HG03159 (cell line): ENCODE results near the gene VCAM1.
"Not testable (repeated sequence)": the region's sequence is repeated elsewhere in the genome, so short reads cannot be mapped to it uniquely, and the experiment has no call there.

Experiments used
- ATAC-seq: cut with Tn5 transposase; IDR thresholded peaks from one replicate; pipeline ENCODE4 v1.9.1; 2021; ENCODE audit warnings: mild to moderate bottlenecking, moderate library complexity; ENCODE audit not compliant: unreplicated experiment

VCAM1 gene

DNA sequence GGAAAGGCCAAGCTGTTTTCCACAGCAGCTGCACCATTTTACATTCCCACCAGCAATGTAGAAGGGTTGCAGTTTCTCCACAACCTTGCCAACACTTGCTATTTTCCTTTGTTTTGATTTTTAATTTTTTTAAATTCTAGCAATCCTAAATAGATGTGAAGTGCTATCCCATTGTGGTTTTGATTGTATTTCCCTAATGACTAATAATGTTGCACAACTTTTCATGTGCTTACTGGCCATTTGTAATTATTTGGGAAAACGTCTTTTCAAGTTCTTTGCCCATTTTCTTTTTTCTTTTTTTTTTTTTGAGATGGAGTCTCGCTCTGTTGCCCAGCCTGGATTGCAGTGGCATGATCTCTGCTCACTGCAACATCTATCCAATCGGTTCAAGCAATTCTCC, 53.9 kb downstream of the VCAM1 start:
- no peak for ATAC-seq

DNA sequence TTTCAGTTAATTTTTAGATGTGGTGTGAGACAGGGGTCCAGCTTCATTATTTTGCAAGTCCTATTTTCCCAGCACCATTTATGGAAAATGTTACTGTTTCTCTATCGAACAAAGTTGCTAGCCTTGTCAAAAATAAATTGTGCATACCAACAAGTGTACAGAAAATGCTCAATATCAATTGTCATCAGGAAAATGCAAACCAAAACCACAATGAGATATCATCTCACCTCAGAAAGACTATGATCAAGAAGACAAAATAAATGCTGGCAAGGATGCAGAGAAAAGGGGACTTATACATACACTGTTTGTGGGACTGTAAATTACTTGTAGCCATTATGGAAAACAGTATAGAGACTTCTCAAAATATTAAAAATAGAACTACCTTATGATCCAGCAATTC, 54.8 kb downstream of the VCAM1 start:
- ATAC-seq = no peak

DNA sequence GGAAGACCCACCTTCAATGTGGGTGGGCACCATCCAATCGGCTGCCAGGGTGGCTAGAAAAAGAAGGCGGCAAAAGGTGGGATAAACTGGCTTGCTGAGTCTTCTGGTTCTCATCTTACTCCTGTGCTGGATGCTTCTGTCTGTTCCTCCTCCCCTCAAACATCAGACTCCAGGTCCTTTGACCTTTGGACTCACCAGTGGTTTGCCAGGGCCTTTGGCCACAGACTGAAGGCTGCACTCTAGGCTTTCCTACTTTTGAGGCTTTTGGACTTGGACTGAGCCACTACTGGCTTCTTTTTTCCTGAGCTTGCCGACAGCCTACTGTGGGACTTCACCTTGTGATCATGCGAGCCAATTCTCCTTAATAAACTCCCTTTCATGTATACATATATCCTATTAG, 55.9 kb downstream of the VCAM1 start:
- ATAC-seq = no peak

DNA sequence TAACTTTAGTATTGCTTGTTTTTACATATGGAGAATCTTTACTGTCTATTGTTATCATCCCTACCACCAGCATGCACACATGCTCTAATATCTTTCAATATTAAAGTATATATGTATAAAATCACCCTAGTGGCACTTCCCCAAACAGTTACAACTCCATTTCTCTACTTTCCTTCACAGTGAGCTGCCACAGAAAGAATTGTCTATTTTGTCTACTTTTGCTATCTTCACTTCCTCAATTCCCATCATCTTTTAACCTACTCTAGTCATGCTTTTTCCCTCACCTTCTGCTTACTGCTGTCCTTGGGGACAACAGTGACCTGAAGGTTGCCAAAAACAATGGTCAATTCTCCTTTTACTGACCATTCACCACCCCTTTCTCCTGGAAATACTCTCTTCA, 59.2 kb downstream of the VCAM1 start:
- no peak for ATAC-seq

DNA sequence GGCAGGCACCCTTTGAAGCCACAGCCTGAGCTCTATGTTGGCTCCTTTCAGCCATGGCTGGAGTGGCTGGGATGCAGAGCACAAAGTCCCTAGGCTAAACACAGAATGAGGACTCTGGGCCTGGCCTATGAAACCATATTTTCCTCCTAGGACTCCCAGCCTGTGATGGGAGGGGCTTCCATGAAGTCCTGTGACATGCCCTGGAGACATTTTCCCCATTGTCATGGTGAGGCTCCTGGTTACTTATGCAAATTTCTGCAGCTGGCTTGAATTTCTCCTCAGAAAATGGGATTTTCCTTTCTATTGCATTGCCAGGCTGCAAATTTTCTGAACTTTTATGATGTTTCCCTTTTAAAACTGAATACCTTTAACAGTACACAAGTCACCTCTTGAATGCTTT, 61.3 kb downstream of the VCAM1 start:
- no peak for ATAC-seq

DNA sequence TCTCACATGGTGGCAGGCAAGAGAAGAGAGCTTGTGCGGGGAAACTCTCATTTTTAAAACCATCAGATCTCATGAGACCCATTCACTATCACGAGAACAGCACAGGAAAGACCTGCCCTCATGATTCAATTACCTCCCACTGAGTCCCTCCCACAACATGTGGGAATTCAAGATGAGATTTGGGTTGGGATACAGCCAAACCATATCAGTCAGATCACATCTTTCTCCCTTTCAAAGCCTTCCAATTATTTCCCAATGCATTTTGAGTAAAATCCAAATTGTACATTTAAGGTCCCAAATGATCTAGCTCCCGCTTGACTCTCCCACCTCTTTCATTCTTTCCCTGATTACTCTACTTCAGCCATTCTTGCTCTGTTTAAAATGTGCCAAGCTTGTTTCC, 62.2 kb downstream of the VCAM1 start:
- ATAC-seq = not testable (repeated sequence)

DNA sequence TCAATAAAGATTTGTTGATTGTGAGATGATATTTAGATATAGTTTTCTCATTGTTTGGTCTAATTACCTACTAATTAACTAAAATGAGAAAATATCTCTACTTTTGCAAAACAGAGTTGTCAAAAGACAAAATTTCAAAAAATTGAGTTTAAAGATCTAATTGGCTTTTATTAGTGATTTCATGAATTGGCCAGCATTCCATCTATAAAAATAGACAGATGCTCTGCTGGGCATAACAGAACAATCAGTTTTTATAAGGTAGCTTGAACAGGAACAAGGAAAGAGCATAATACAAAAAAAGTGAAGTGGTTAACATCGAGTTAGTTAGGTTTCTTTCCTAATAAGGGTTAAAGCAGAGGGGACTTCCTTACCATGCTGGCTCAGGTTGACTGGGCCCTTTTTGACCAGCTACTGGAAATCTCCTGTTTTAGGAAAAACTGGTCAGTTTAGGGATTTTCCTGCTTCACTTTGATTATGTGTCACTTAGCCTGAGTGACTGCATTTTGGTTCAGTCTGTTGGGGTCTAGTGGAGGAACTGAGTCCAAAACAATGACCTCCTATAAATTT, 63.0 kb downstream of the VCAM1 start:
- ATAC-seq = no peak

DNA sequence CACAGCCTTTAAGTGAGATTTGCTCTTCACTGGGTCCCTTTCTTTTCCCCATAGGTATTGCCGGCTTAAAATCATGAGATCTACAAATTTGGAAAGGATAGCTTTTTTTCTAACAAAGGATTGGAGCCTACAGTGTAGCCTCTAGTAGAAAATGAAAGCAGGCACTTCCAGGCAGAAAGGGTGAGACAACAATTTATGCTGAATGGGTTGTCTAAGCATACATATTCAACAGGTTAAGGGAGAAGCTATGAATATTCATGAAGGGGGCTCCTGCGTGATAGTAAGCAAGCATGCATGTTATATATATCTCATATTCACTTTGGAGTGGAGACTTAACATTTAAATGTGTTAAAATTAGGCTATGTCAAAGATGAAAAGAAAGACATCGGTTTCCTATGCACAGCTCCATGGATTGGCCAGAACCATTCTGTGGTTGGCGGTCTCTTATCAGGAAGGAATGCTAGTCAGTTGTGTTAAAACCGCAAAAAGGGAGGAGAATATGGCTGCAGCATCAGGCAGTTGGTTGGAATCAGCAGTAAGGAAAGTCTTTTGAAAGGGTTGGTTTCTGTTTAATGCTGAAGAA, 66.0 kb downstream of the VCAM1 start:
- ATAC-seq = no peak

DNA sequence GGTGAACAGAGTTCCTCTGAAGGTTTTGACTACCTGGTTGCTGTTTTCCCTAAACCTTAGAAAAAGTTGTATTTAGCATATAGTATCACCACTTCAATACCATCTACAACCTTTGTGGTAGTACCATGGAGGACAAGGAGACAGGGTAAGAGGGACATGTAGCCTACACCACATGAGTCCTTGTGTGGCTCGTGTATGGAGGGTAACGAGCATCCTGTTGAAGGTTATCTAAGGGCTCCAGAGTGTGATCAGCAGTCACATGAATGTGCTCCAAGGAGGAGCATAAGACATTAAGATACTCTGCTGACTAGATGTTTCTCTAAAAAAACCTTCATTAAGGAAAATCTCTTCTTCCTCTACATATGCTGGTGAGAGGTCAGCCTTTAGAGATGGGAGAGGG, 67.3 kb downstream of the VCAM1 start:
- no peak for ATAC-seq
